NCI-H146 (cell line): ENCODE measurements around the gene TMPRSS13.
"Not testable (repeated sequence)": the region's sequence is repeated elsewhere in the genome, so short reads cannot be mapped to it uniquely, and the experiment has no call there.

Experiments used
- DNase-seq: peaks from one replicate; lab custom pipeline; 2025; lab: John Stamatoyannopoulos, UW

The TMPRSS13 gene

DNA sequence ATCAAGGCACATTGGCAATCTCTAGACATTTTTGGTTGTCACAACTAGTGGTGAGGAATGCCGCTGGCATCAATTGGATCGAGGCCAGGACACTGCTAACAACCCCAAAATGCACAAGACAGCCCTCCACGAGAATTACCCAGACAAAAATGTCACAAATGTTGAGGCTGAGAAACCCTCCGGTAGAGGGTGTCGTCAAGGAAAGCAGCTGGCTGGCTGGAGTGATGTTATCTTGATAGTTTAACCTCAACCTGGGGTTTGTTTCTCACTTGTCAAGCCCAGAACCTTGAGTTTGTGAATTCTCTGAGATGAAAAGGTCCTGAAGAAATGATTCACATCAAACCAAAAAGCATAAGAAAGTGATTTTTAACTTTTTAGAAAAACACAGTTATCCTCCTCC, 21.1 kb upstream of the TMPRSS13 start:
- no peak for DNase-seq

DNA sequence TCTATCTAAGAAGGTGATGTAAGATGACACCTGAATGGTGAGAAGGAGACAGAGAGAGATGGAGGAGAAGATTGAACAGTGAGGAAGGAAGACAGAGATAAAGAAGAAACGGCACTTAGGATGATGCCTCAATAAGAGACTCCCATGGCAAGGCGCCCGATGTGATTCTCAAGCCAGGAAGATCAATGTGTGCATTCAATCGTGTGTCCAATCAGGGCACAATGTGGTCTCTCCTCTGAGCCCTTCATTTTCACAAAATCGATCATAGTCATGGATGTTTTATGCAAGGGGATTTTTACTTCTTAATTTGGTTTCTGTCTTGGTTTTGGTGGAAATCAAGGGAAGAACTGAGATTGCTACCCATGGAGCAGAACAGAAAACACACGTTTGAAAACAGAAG, 19.9 kb upstream of the TMPRSS13 start:
- DNase-seq: no peak

DNA sequence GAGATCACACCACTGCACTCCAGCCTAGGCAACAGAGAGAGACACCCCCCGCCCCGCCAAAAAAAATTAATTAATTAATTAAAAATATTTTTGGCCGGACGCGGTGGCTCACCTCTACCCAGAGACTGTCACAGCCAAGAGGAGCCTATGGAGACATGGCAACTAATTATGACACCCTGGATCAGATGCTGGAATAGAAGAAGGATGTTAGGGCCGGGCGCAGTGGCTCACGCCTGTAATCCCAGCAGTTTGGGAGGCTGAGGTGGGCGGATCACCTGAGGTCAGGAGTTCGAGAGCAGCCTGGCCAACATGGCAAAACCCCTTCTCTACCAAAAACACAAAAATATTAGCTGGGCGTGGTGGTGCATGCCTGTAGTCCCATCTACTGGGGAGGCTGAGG, 19.3 kb upstream of the TMPRSS13 start:
- not testable (repeated sequence) for DNase-seq

DNA sequence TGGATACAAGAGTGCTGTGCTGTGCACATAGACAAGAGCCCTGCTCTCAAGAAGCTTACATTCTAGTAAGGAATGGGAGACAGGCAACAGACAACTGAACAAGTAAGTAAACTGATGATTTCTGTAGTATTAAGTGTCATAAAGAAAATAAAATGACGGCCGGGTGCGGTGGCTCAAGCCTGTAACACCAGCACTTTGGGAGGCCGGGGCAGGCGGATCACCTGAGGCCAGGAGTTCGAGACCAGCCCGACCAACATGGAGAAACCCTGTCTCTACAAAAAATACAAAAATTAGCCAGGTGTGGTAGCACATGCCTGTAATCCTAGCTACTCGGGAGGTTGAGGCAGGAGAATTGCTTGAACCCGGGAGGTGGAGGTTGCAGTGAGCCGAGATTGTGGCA, 18.5 kb upstream of the TMPRSS13 start:
- not testable (repeated sequence) for DNase-seq

DNA sequence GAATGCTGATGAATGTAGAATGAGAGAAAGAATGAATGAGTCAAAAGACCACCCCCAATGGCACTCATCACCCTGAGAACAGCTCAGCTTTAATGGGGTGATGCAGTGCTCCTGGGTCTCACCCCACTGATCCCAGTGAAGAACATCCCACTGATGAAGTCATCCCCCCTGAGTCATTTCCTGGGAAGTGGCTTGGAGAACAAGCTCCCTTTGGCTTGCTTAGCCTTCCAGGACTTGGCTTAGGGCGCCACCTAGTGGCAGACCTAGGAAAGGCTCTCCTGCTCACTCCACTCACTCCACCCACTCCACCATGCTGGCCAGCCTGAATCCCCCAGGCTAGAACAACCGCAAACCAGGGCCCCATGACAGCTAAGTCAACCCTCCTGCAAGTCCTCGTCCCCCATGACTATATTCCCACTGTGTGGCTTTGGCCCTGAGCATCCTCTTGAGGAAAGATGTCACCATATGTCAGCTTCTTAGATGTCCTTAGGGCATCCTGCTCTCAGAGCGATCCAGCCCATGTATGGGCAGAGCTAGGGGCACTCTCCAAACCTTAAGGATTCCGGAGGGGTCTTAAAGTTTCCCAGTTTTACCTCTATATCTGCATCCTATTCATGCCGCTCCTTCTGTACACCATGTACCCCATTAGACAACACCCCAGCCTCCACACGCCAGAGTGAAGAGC, 17.8 kb upstream of the TMPRSS13 start:
- peak; percentile 84 for DNase-seq

DNA sequence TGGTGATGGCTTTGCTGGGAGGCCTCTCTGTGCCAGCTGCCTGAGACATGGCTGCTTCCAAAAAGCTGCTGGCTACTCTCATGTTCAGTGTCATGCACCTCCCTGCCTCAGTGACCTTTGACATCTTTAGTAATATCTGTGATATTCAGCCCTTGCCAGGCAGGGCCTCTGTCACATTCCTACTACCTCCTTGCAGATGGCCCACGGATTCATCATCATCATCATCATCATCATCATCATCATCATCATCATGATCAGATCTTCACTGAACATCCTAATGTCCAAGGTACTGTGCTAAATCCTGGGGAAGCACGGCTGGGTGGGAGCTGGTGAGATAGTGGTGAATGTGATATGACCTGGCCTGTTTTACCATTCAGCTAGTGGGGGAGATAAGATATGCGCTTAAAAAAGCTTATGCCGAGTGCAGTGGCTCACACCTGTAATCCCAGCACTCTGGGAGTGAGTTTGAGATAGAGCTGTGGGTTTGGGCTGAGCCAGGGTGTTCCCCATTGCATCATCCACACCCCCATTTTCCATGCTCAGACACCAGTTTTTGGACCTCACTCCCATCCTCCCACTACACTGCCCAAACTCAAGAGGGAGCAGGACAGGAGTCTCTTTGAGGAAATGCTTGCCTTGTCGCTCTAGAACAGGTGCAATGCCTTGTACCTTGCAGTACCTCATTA, 17.1 kb upstream of the TMPRSS13 start:
- DNase-seq: no peak

DNA sequence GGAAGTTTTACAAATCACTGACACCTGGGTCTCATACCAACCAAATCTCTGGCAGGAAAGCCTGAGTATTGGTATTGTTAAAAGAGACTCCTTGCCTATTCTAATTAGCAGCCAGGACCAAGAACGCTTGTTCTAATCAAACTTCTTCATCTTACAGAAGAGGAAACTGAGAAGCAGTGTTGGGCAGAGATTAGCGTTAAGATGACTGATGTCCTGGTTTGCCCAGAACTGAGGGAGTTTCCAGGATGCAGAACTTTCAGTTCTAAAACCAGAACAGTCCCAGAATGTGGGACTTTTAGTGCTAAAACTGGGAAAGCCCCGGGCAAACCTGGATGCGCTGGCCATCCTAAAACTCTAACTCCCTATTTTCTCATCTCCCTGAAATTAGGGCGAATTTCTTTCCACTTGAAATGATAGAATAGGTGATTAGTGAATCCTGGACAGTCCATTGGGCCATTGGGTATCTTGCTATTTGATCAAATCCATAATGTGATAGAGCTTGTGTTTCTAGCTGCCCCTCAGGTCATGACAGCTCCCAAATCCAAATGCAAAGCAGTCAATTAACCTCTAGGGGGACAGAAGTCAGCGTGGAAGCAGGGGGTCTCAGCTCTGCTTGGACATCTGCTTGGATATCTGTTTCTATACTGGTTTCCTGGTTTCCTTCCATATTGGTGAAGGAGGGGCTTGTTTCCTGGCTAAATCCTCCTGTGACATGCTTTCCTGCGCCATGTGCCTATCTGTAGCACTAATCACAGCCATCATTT, 16.0 kb upstream of the TMPRSS13 start:
- no peak for DNase-seq

DNA sequence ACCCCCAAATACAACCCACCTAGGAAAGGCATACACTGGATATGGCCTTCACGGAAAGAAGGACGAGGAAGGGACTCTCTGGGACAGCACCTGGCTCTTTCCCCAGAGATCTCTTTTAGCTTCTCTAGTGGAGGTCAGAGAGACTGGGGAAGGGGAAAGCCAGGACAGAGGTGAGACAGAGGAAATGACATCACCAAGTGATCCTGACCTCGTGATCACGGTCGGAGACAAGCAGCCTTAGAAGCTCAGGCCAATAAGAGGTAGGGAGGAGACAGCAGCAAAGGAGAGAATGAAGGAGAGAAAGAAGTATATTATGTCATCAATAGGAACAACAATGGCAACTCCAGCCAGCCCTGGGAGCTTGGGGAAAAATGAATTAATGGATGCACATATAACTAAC, 15.4 kb upstream of the TMPRSS13 start:
- no peak for DNase-seq

DNA sequence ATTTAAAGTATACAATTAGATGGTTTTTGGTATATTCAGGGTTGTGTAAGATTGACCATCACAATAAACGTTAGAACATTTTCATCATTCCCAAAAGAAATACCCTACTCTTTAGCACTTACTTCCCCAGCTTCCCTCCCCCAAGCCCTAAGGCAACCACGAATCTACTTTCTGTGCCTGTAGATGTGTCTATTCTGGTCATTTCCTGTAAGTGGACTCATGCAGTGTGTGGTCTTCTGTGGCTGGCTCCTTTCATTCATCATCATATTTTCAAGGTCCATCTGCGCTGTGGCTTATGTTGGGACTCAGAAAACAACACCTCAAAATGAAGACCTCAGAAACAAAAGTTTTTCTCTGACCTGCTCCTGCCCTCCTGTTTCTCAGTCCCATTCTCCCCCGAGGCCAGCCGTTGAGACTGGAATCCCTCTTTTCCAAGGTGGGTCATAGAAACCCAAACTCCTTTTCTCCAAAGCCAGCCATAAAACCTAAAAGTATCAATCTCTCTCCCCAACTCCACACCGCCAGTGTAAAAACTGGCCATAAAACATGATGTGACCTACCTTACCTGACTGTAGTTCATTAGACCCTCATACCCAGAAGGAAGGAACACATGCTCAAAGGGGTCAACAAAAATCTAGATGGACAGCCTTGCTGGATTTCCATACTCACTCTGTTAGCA, 12.9 kb upstream of the TMPRSS13 start:
- DNase-seq: no peak

DNA sequence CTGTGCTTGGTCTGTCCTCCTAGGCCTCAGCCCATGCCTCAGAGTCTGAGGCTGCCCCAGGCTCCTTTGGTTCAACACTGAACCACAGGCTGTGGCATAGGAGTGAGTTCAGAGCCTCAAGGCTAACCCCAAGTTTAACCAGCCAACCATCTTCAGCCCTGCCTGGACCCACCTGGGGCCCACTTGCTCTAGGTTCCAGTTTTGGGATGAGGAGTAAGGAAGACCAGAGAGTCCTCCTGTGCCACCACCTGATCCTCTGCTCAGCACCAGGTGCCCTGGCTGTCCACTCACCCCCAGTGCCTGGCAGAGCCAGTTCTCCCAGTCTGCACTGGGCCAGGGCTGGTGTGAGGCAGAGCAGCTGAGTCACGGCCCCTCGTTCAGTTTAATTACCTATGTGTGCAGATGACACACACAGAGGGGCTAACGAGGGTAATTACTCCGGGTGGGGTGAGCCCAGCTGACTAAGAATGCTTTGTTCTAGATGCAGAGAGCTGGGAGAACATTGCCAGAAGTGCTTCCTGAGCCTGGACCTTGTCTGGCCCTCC, 12.0 kb upstream of the TMPRSS13 start:
- DNase-seq: peak; percentile 45

DNA sequence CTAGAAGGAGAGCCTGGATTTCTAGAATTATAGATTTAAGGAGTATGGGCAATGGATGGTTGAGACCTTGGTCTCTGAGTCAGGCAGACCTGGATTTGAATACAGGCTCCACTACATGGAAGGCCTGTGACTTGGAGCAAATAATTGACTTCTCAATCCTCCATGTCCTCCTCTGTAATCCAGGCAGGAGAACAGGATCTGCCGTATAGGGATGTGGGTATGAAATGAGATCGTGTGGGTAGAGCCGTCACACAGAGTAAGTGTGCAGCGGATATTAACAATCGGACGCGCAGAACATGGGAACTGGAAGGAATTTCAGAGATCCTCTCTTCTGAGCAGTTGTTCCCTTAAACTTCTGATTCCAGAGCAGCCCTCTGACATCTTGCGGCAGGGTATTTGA, 11.5 kb upstream of the TMPRSS13 start:
- DNase-seq: no peak

DNA sequence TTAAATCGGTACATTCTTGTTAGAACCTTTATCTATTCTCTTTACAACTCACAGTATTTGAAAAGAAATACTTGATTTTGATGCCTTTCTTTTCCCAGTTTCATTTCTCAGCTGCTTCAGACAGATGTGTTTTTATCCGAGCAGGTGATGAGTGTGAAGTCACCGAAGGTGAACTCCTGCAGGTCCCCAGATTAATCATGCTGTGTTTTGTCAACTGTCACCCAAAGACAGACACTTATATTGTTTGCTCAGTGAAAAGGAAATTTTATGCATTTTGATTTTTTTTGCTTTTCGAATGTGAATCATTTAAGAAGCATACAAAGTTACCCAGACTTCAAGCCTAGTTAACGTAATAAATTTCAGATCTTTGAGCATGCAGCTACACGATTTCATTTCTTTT, 7.8 kb upstream of the TMPRSS13 start:
- peak; percentile 85 for DNase-seq

DNA sequence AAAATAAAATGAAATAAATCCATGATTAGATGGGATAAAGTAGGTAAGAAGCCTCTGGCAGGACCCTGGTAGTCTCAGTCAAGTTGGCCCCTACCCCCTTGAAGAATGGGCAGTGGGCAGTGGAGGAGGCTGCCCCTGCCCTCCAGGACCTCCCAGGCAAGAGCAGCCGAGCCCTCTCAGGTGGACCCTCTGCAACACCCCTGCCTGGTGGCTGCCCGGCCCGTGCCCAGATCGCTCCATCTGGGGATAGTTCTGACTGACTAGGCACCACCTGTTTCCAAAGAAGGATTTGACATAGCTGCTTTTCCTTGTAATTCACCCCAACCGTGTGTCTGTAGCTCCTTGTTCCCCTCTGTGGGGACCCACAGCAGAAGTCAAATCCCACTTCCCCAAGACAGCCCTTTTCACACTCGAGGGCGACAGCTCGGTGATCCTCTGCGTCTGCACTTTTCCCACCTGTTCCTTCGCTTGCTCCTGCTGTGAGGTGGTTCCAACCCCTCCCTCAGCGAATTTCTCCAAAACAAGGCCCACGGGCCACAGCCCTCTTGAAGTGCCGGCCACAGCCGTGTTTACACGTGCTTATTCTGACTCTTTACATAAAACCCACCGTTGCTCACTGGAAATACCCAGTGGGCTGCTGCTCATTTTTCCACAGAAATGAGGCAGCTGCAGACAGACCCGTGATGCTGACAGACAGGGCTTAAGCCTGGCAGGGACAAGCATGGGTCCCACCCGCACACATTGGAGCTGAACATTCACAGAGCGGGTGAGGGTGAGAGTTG, 5.5 kb upstream of the TMPRSS13 start:
- no peak for DNase-seq

DNA sequence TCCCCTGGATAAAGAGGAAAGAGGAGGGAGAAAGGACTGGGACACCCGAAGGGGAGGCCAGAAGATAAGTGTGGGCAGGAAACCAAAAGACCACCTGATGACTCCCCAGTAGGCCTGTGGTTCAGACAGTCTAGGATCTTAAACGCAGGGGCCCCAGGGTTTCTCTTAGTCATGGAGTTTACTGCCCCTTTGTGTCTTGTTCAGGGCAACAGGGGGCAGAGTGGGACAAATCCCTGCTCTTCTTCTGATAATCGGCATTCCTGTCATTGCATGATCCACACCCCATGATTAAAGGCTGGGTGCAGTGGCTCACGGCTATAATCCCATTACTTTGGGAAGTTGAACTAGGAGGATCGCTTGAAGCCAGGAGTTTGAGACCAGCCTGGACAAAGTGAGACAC, 4.7 kb upstream of the TMPRSS13 start:
- DNase-seq: no peak

DNA sequence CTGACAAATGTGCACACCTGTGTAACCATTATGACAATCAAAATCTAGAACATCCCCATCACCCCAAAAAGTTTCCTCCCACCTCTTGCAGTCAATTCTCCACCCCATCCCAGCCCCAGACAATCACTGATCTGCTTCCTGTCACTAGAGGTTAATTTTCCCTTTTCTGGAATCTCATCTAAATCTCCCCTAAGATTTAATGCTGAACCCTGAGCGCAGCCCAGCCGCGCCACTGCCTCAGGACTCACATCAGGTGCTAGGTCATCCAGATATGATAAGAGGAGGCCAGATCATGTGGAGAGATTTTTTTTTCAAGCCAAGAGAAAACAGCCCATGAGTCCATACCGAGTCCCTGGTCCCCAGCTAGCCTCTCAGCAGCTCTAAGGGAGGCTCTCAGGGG, 4.3 kb upstream of the TMPRSS13 start:
- no peak for DNase-seq

DNA sequence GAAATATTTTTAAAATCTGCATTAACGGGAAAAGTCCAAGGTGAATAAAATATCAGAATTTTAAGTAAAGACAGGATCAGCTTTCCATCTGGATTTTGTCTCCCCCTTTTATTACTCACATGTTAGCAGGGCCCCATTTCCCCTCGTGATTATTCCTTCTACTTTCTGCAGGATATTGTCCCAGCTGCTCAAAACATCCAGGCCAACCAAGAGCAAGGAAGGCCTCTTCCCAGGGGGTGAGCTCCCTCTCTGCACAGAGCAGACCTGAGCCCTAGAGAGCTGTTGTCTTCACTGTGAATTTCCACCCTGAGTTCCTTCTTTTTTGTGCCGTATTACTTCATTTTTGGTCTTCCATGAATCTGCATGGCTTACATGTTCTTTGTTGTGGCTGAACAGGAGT, 3.7 kb upstream of the TMPRSS13 start:
- DNase-seq: no peak

DNA sequence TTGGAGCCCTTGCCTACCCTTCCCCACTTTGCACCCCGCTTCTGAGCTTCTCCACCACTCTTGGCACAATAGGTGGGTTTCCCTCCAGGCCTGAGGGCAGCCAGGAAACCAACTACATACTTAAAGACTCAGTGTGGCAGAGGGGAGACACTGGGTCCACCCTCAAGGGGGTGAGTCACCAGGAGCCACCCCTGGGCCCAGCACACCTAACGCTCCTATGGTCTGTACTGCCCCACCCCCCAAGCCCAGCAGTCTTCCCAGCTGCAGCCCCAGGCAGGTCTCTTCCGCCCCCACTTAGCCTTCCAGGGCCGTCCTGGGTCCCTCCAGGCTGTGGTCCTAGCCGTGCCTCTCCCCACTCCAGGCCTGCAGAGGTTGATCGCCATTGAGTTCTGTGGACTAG, 3.2 kb upstream of the TMPRSS13 start:
- DNase-seq: no peak

DNA sequence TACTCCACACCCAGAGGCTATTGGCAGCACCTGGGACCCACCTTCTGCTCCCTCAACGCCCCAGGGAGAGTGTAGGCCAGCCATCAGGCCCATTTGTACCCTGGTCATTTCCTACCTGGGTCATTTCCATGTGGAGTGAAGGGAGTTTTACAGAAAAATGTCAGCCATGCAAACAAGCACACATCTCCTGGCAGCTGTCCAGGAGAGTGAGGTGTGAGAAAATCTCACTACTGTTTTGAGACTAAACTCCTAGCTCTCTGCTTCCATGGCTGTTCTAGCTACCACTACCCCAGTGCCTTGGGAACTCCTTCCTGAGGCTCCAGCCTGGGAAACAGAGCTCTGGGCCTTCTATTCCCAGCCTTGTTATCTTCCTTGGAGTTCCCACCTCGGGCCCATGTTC, 2.8 kb upstream of the TMPRSS13 start:
- peak; percentile 47 for DNase-seq

DNA sequence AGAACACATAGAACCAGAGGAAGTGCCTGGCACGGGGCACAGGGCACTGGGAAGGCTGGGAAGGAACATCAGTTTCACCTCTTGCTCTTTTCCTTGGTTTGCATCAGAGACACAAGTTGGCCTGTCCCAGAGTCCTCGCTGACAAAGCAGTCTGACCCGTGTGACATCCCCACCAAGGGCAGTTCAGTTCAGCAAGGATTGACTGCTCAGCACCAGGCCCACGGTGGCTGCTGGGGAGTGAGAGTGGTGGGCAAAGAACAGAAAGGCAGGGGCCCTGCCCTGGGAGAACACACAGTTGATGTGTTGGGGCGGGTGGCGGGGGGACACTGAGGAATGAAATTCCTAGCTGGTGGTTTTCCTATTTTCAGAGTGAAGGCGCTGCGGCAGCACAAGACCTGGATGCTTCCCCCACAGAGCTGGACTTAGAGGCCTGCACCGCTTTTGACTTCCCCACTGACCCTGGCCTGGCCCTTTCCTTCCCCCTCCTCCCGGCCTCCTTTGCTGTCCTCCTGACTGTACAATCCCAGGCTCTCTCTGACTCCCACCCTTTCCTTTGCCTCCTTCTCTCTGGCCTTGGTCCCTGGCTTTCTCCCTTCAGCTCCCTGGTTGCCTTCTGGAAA, 2.2 kb upstream of the TMPRSS13 start:
- no peak for DNase-seq

DNA sequence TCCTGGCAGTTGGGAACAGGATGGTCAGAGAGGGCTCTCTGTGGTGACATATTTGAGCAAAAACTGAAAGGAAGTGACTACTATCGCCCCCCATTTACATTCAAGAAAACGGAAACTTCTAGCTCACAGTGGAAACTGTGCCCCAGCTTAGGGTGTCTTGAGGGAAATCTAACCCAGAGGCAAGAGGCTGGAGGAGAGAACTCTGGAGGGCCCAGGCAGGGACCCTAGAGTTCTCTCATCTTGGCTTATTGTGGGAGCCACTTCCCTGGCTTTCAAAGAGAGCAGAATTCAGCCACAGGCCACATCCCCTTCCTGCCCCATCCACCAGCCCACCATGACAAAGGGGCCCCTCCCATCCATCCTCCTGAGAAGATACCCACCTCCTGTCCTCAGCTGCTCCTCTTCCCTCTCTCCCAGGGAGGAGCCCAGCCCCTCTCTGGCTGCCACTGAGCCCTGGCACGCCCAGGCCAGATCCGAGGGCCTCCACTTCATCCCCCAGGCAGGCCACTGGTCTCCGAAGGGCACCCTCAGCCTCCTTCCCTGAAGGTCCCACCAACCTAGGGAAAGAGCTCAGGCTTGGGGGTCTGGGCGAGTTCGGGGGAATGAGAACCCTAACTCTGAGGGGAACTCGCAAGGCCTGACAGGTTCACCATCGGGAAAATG, 1.6 kb upstream of the TMPRSS13 start:
- no peak for DNase-seq
